GM13976 (cell line): ENCODE data around the gene AIM2.
"Not testable (repeated sequence)": the region's sequence is repeated elsewhere in the genome, so short reads cannot be mapped to it uniquely, and the experiment has no call there.

Experiments
- DNase-seq: peaks from one replicate; pipeline ENCODE4 v3.0.0; 2012; ENCODE audit warnings: low spot score
- CTCF ChIP-seq: IDR thresholded peaks from 2 replicates; pipeline ENCODE4 v1.5.1; 2012; ENCODE audit warnings: borderline replicate concordance, mild to moderate bottlenecking; ENCODE audit not compliant: insufficient read depth; ENCODE audit errors: extremely low read depth, missing control alignments, control extremely low read depth
- in situ Hi-C: fragments of 300-500 bp; cut with MboI; formaldehyde crosslinking; loops from one replicate; pipeline ENCODE4 v1.12.0; 2022; ENCODE audit warnings: low sequenced_read_pairs, mixed read lengths, inconsistent platforms; ENCODE audit not compliant: unreplicated experiment

AIM2 gene

GRCh38 chr1:159065106-159065505 lies 11.5 kb downstream of the AIM2 start:
- no peak for DNase-seq
- in situ Hi-C loops, result no loop called here
- no peak for TF ChIP-seq CTCF

DNA sequence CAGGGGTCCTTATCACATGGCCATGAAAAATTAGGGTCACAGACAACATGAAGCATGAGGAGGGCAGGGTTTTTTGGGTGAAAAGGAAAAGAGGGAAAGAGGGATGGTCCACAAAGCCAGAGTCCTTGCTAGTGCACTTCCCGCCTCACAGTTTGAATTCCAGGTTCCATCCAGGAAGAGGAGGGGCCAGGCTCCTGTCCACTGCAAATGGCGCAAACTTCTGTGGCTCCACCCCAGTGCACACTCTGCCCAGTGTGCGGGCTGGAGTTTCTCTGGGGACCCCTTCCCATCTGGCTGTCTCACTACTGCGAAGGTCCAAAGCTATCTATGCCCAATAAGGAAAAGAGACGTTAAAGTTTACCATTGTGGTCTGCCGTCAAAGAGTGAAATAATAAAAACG lies 17.8 kb downstream of the AIM2 start:
- DNase-seq, result no peak
- in situ Hi-C loops, result no loop called here
- no peak for TF ChIP-seq CTCF

GRCh38 chr1:159056069-159056698 lies 20.4 kb downstream of the AIM2 start:
- DNase-seq, result no peak
- peak; percentile 32 for TF ChIP-seq CTCF
- in situ Hi-C loops, result no loop called here

GRCh38 chr1:159055181-159055641 lies 21.4 kb downstream of the AIM2 start:
- no peak for TF ChIP-seq CTCF
- in situ Hi-C loops, result no loop called here
- DNase-seq, result no peak

- in situ Hi-C loops, result no loop called here
- DNase-seq, result no peak
- TF ChIP-seq CTCF, result no peak
Observed at GRCh38 chr1:159054427-159054826, 22.1 kb downstream of the AIM2 start.

GRCh38 chr1:159051436-159051835 lies 25.1 kb downstream of the AIM2 start:
- no peak for DNase-seq
- in situ Hi-C loops, result no loop called here
- TF ChIP-seq CTCF, result no peak

DNA sequence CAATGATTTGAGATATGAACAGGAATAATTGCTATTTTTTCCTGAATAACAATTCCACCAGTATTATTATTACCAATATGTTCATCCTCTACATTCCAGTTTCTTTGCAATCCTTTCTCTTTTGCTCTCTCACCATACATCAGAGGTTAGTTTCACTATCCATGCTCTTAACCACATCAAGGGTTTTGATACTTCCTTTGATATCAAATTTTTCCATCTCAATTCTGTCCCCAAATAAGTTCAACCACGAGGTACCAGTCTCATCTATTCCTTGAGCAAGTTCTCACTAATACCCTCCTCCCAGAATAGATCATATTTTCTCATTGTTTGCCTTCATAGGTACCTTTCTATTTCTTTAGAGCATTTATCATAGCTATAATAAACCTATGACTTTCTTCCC lies 30.1 kb downstream of the AIM2 start:
- DNase-seq, in situ Hi-C loops: not testable (repeated sequence)
